Smooth muscle cell (in vitro differentiated cells): Measurements from ENCODE around the gene RNU6-7. TPM values are rescaled to one million over a fixed set of nuclear protein-coding genes. Genes with fewer than 3 reads are reported as not detected.

Source experiments
- DNase-seq: peaks from one replicate; lab custom pipeline; 2025; ENCODE audit not compliant: unreplicated experiment; lab: John Stamatoyannopoulos, UW
- H2AFZ ChIP-seq: fragments of 200-600 bp; sonication (generic); 2 replicates; pipeline ENCODE4 v1.6.0; 2016; ENCODE audit warnings: antibody characterized with exemption, low read depth, mild to moderate bottlenecking
- H3F3A ChIP-seq: fragments of 200-600 bp; sonication (generic); 2 replicates; pipeline ENCODE4 v1.6.0; 2017; ENCODE audit warnings: antibody characterized with exemption, low read depth
- H3K27ac ChIP-seq: fragments of 200-600 bp; sonication (generic); 2 replicates; pipeline ENCODE4 v1.5.1; 2016; ENCODE audit warnings: low read depth, mild to moderate bottlenecking
- H3K27me3 ChIP-seq: fragments of 200-600 bp; sonication (generic); 2 replicates; pipeline ENCODE4 v1.6.1; 2016; ENCODE audit warnings: low read depth, mild to moderate bottlenecking
- H3K36me3 ChIP-seq: fragments of 200-600 bp; sonication (generic); 2 replicates; pipeline ENCODE4 v1.5.1; 2016; ENCODE audit warnings: low read depth
- H3K4me1 ChIP-seq: fragments of 200-600 bp; sonication (generic); 2 replicates; pipeline ENCODE4 v1.5.1; 2016; ENCODE audit warnings: low read depth
- H3K4me2 ChIP-seq: fragments of 200-600 bp; sonication (generic); 2 replicates; pipeline ENCODE4 v1.6.0; 2016; ENCODE audit warnings: mild to moderate bottlenecking
- H3K4me3 ChIP-seq: fragments of 200-600 bp; sonication (generic); 2 replicates; pipeline ENCODE4 v1.5.1; 2016; ENCODE audit warnings: mild to moderate bottlenecking
- H3K79me2 ChIP-seq: fragments of 200-600 bp; sonication (generic); 2 replicates; pipeline ENCODE4 v1.6.0; 2016; ENCODE audit warnings: low read depth, mild to moderate bottlenecking
- H3K9ac ChIP-seq: fragments of 200-600 bp; sonication (generic); 2 replicates; pipeline ENCODE4 v1.6.0; 2016; ENCODE audit warnings: low read depth
- H3K9me3 ChIP-seq: fragments of 200-600 bp; sonication (generic); replicated peaks from 2 replicates; pipeline ENCODE4 v1.5.1; 2016; ENCODE audit warnings: low read depth
- H4K20me1 ChIP-seq: fragments of 200-600 bp; sonication (generic); 2 replicates; pipeline ENCODE4 v1.6.0; 2016; ENCODE audit warnings: low read depth
- CTCF ChIP-seq: fragments of 200-600 bp; sonication (generic); IDR thresholded peaks from 2 replicates; pipeline ENCODE4 v1.5.1; 2017; ENCODE audit warnings: borderline replicate concordance, mild to moderate bottlenecking, antibody characterized with exemption; ENCODE audit not compliant: insufficient read depth, poor library complexity, severe bottlenecking
- WGBS: methylation state at CpG from one replicate; pipeline ENCODE4 v1.1.7; 2016; ENCODE audit warnings: low lambda C conversion rate; 5-methylcytosine and 5-hydroxymethylcytosine counted together
- polyA plus RNA-seq: library from polyadenylated mRNA; unstranded; fragments of >200 nt; fragmentation: Nextera tagmentation; extraction: Ambion mirVana; gene quantifications from 2 replicates; pipeline ENCODE4 v1.2.1, GENCODE V29; 2016
- total RNA-seq: library from RNA; depleted of rRNA; stranded (reverse); fragments of >200 nt; gene quantifications from 2 replicates; pipeline ENCODE4 v1.2.3, GENCODE V29; 2014

The RNU6-7 gene
- total and polyA plus RNA-seq, 2 experiments from 2014 or later, result not detected

- no peaks in the 10 kb centered on the region for H3F3A ChIP-seq
- TF ChIP-seq CTCF, result no peak
- H3K4me3 ChIP-seq, result no peak overlapping the region
- H3K4me2 ChIP-seq, result no peak overlapping the region
- H3K79me2 ChIP-seq, result no peaks in the 10 kb centered on the region
- no peak for DNase-seq
- no peaks in the 10 kb centered on the region for H3K4me1 ChIP-seq
- H2AFZ ChIP-seq, result no peak overlapping the region
- no peak overlapping the region for H3K27ac ChIP-seq
- H3K9ac ChIP-seq, result no peak overlapping the region
- no peaks in the 10 kb centered on the region for H4K20me1 ChIP-seq
- H3K27me3 ChIP-seq, result no peaks in the 10 kb centered on the region
- 91% methylated on average over 1 of the region's 1 CpG for WGBS
- H3K9me3 ChIP-seq, result no peaks in the 10 kb centered on the region
- no peaks in the 10 kb centered on the region for H3K36me3 ChIP-seq
These were observed 30.6 kb downstream of the RNU6-7 start for GRCh38 chr14:32232481-32232880.

GRCh38 chr14:32233260-32233659 is 31.4 kb downstream of the RNU6-7 start:
- WGBS, result 95% methylated on average over 1 of the region's 1 CpG
- Histone ChIP-seq H3K36me3 (no peaks in the 10 kb centered on the region), H3K4me3 (no peak overlapping the region), H3K27ac (no peak overlapping the region), H3K4me2 (no peak overlapping the region), H3K9me3 (no peaks in the 10 kb centered on the region), H3K4me1 (no peaks in the 10 kb centered on the region), H4K20me1 (no peaks in the 10 kb centered on the region), H2AFZ (no peak overlapping the region), H3F3A (no peaks in the 10 kb centered on the region), H3K9ac (no peak overlapping the region), H3K79me2 (no peaks in the 10 kb centered on the region), H3K27me3 (no peaks in the 10 kb centered on the region)
- TF ChIP-seq CTCF, result no peak
- DNase-seq, result no peak

GRCh38 chr14:32244404-32244803 is 42.6 kb downstream of the RNU6-7 start:
- H3K9ac ChIP-seq, result no peak overlapping the region
- no peak overlapping the region for H3K27ac ChIP-seq
- H3K27me3 ChIP-seq, result no peaks in the 10 kb centered on the region
- no peaks in the 10 kb centered on the region for H3K79me2 ChIP-seq
- H3K36me3 ChIP-seq, result no peaks in the 10 kb centered on the region
- H2AFZ ChIP-seq, result no peak overlapping the region
- no peaks in the 10 kb centered on the region for H3K9me3 ChIP-seq
- no peak overlapping the region for H3K4me3 ChIP-seq
- no peaks in the 10 kb centered on the region for H3F3A ChIP-seq
- DNase-seq, result no peak
- no peaks in the 10 kb centered on the region for H4K20me1 ChIP-seq
- H3K4me1 ChIP-seq, result no peaks in the 10 kb centered on the region
- no peak overlapping the region for H3K4me2 ChIP-seq
- TF ChIP-seq CTCF, result peak; percentile 9

DNA sequence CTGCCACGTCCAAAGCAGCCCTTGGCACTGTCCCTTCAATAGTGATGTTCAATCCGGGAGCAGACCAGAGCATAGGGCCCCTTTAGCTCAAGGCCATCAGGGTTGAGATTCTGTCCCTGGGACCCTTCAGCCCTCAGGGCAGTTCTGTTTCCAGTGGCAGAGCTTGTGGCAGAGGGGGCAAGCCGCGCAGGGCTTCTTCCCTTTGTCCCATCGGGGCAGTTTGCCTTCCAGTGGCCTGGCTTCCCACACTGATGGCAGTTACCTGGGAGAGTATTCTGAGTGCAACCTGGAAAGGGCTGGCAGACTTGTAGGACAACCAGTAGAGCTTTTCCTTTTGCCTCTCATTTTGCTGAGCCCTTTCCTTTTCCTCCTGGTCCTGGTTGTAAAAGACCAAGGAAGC is 44.9 kb downstream of the RNU6-7 start:
- H3K4me1 ChIP-seq, result no peaks in the 10 kb centered on the region
- H2AFZ ChIP-seq, result no peak overlapping the region
- no peaks in the 10 kb centered on the region for H4K20me1 ChIP-seq
- H3K79me2 ChIP-seq, result no peaks in the 10 kb centered on the region
- H3K9me3 ChIP-seq, result no peaks in the 10 kb centered on the region
- H3K9ac ChIP-seq, result no peak overlapping the region
- 97% methylated on average over 5 of the region's 5 CpGs for WGBS
- no peaks in the 10 kb centered on the region for H3K27me3 ChIP-seq
- no peaks in the 10 kb centered on the region for H3F3A ChIP-seq
- no peak for DNase-seq
- no peak overlapping the region for H3K4me3 ChIP-seq
- no peak overlapping the region for H3K4me2 ChIP-seq
- no peaks in the 10 kb centered on the region for H3K36me3 ChIP-seq
- no peak for TF ChIP-seq CTCF
- no peak overlapping the region for H3K27ac ChIP-seq
